ENCODE data around the gene PROK1.

Gene PROK1

DNA sequence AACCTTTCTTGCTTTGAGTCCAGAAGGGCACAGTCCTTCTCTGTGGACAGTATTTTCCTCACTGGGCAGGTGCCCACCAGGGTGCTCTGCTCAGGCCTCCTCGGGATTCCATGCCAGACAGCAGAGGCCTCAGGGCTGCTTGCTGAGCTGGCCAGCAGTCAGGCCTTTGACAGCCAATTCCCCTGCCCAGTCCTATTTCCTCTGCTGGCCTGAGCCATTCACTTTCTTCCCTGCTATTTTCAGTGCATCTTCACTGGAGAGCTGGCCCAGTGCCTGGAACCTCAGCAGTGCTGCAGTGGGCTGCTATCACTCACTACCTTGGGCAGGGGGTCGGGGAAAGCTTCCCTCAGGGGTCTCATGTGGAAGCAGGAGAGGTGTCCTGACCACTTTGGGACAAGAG lies 34.8 kb downstream of the PROK1 start:
- no peak for FAIRE-seq
- no peak for DNase-seq (ENCODE audit: insufficient read length, low spot score)

GRCh38 chr1:110487726-110488125 lies 36.8 kb downstream of the PROK1 start:
- no peak for FAIRE-seq

GRCh38 chr1:110488161-110488560 lies 37.2 kb downstream of the PROK1 start:
- FAIRE-seq, result no peak

More at GRCh38 chr1:110487726-110488125, 36.8 kb downstream of the PROK1 start:
- no peak for DNase-seq (ENCODE audit: insufficient read length, low spot score)

GRCh38 chr1:110488867-110489266 lies 37.9 kb downstream of the PROK1 start:
- no peak for FAIRE-seq
- no peak for DNase-seq (ENCODE audit: insufficient read length, low spot score)

More at GRCh38 chr1:110488161-110488560, 37.2 kb downstream of the PROK1 start:
- no peak for DNase-seq (ENCODE audit: insufficient read length, low spot score)

DNA sequence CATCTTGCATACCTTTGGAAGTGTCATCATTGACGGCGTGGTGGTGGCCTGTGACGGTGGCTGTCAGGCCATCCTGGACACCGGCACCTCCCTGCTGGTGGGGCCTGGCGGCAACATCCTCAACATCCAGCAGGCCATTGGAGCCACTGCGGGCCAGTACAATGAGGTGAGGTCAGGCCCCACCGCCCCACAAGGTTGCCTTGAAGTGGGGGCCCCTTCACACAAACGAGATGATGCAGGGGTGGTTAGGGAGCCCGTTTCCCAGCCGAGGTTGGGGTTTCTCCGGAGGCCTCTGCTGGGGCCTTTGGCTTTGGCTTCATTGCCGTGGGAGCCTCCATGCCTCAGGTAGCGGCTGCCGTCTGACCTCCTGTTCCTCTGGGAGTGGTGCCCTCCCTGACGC lies 38.5 kb downstream of the PROK1 start:
- no peak for FAIRE-seq
- no peak for DNase-seq (ENCODE audit: insufficient read length, low spot score)

DNA sequence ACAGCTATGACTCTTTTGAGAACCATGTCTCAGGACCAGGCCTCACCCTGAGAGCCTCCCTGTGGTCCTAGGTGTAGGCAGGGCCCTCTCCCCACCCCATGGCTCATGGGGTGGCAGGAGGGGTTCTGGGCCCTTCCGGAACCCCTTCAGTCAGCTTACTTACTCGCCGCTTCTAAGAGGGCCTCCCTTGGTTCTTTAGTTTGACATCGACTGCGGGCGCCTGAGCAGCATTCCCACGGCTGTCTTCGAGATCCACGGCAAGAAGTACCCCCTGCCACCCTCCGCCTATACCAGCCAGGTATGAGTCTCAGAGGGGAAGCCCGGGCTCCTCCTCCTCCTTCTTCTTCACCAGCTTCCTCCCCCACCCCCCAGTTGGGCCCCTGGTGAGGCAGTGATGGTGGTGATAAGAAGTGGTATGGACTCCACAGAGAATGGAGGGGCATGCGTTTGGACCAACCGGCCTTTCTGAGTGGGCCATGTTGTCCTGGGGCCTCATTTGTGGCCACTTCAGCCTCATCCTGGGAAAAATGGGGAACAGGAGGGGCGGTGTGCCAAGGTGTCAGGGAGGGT lies 39.1 kb downstream of the PROK1 start:
- DNase-seq (ENCODE audit: insufficient read length, low spot score) (no peak), FAIRE-seq (no peak)

DNA sequence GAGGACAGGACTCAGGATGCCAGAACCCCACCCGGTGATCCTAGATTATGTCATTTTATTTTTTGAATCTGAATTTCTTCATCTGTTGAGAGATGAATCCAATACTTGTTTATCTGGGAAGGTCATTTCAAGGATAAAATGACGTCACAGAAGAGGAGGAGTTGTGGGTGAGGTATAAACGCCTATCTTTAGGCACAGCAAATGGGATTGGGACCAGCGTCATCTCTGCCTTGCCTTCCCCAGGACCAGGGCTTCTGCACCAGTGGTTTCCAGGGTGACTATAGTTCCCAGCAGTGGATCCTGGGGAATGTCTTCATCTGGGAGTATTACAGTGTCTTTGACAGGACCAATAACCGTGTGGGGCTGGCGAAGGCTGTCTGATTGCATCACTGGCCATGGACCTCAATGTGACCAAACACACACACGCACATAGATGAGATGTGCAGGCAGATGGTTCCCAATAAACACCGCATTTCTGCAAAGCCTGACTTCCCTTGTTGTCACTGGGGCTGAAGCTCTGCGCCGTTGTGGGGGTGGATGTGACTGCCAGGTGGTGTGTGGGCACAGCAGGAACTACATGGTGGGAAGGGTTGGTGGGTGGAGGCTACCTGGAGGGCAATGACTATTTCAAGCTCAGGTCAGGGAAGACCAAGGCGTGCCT lies 40.0 kb downstream of the PROK1 start:
- DNase-seq (ENCODE audit: insufficient read length, low spot score), result no peak
- FAIRE-seq, result no peak

DNA sequence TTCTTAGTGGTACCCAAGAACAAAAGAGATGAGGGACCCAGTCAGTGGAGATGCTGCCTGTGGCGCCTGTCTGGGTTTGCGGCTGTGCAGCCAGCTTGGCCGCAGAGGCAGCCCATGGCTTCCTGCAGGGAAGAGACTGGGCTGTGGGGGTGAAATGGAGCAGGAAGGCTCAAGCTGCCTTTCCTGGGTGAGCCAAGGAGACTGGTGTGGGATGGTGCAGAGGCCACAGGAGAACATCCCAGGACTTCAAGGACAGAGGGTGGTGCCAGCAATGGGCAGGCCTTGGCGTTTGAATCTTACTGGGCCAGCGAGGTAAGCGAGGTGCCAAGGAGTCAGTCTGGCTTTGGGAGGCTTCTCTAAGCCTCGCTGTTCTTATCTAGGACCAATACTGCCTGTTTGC lies 41.6 kb downstream of the PROK1 start:
- DNase-seq (ENCODE audit: insufficient read length, low spot score) (no peak), FAIRE-seq (no peak)

DNA sequence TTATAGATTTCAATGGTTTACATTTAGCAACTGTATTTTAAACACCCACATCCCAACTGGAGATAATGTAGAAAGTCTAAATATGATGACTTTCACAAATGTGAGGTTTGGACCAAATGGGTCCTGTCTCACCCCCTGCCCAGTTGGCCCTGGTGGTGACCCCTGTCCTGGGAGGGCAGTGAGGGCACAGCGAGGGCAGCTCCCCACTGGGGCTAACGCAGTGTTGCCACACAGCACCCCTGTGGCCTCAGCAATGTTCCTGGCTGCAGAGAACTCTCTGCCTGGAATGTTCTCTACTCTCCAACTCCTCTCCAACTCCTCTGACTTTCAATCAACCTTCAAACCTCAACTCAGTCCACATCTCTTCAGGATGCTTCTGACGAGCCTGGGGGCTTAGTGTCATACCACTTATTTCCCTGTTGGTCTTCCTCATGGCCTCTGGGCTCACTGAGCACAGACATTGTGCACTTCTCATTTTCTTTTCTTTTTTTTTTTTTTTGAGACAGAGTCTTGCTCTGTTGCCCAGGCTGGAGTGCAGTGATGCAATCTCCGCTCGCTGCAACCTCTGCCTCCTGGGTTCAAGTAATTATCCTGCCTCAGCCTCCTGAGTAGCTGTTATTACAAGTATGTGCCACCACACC lies 42.2 kb downstream of the PROK1 start:
- no peak for FAIRE-seq
- DNase-seq (ENCODE audit: insufficient read length, low spot score), result no peak

- DNase-seq (ENCODE audit: insufficient read length, low spot score) (no peak), FAIRE-seq (no peak)
Measured at GRCh38 chr1:110494036-110494435, 43.1 kb downstream of the PROK1 start.

DNA sequence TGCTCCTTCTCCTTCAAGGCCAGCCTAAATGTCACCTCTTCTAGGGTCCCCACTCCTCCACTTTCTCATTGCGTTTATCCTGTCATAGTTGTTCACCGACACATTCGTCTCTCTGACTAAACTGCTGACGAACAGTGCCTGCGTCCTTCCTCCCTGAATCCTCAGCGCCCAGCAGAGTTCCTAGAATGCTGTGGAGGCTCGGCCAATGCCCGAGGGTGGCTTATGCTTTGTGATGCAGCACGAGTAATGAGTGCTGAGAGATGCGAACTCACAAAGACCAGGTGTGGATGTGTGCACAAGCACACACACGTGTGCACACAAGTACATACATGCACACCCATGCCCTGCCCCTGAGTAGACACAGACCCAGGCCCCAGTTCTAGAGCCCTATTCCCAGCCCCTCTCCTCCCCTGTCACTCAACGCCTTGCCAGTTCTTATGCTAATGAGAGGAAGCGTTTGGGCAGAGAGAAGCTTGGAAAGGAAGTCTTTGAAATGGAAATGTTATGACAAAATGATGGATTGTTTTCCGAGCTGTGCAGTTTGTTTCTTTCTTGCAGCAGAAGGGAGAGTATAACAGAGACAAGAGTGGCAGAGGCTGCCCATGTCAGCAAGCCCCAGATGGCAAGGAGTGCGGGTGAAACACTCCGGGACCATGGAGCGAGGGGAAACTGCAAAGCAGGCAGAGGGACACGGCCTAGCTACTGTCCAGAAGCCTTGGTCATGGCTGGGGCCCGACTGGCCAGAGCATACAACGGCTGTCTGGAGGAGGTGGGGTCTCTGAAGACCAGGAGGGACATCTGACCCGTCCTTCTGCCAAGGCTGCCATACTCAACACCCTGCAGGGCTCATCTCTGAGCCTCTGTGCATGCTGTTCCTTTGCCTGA lies 43.8 kb downstream of the PROK1 start:
- FAIRE-seq (no peak), DNase-seq (ENCODE audit: insufficient read length, low spot score) (no peak)

DNA sequence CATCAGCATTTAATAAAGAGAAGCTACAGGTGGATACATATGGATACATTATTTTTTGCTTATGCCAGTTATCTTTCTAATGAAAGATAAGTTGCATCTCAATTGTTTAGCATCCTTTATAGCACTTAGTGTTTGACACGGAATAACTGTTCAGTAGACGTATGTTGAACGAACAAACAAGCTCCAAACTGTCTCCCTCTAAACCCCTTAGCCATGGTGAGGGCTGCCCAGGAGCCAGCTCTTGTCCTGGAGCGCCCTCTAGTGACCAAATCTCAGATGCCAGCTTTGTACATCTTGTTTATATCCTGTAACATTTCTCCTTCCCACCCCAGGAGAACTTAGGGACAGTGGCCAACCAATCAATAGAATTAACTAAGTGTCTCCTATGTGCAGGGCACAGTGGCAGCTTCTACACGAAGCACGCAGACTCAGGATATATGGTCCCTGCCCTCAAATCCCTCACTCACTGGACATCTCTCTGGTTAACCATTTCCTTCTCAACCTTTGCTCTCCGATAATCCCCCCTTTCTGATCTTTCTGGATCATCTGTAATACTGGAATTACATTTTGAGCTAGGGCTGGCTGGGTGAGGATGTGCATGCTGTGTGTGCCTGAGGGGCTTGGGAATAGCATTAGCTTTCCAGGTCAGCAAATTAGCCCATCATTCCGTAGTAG lies 45.1 kb downstream of the PROK1 start:
- DNase-seq (ENCODE audit: insufficient read length, low spot score), result peak; percentile 80
- FAIRE-seq, result peak; percentile 89

- FAIRE-seq, result no peak
Measured at GRCh38 chr1:110498270-110498669, 47.3 kb downstream of the PROK1 start.

DNA sequence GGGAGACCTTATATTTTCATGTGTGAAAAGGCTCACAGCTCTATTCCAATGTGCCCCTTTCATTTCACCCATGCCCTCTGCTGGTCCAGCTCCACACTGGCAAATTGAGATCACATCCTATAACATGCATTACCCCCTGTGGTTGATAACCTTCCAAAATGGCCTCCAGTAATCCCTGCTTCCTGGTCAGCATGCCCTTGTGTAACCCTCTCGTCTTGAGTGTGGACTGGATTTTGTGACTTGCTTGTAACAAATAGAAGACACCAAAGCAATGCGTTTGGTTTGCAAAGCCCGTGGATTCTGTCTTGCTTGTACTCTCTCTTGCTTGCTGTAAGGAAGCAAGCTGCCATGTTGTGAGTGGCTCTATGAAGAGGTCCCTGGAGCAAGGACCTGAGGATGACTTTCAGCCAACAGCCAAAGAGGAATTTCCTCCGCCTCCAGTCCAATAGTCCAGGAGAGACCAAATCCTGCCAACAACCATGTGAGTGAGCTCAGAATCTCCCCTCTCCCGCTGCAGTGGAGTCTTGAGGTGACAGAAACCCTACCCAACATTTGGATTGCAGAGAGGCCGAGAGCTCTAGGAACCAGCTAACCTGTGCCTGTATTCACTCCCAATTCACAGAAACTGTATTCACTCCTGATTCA lies 50.7 kb downstream of the PROK1 start:
- DNase-seq (ENCODE audit: insufficient read length, low spot score) (no peak), FAIRE-seq (peak; percentile 18)

More at GRCh38 chr1:110498270-110498669, 47.3 kb downstream of the PROK1 start:
- DNase-seq (ENCODE audit: insufficient read length, low spot score), result no peak

GRCh38 chr1:110502402-110503151 lies 51.6 kb downstream of the PROK1 start:
- DNase-seq (ENCODE audit: insufficient read length, low spot score) (no peak), FAIRE-seq (no peak)

DNA sequence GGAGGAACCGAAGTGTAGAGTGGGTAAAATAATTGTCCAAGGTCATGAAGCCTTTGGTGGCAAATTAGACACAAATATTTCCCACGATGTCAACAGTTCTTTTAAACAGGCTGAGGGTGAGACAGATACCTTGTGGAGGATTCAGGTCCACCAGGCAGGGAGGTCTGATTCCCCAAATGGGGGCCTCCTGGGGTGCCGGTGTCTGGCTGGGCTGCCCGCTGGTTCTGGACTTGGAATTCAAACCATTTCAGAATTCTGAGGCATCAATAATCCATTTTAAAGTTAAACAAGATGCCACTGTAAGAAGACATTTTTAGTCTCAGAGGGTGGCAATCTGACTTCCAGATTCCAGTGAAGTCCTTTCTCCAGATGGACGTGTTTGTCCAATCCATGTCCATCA lies 52.5 kb downstream of the PROK1 start:
- FAIRE-seq (no peak), DNase-seq (ENCODE audit: insufficient read length, low spot score) (no peak)

DNA sequence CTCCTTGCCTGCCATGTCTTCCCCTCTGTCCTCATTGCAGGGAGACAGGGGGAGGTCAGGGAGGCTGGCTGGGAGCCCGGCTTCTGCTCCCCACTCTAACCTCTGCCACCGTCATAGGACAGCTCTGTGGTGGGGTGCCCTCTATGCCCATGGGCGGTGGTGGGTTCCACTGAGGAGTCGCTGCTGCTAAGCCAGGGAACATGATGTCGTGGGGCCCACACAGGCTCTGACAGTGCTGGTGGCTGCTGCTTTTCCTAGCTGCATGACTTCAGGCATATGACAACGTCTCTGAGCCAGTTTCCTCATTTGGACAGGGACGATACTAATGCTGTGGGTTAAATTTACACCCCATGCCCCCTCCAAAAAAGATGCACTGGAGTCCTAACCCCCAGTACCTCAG lies 53.3 kb downstream of the PROK1 start:
- FAIRE-seq, result no peak
- no peak for DNase-seq (ENCODE audit: insufficient read length, low spot score)

- no peak for FAIRE-seq
- no peak for DNase-seq (ENCODE audit: insufficient read length, low spot score)
Measured at GRCh38 chr1:110505596-110505995, 54.6 kb downstream of the PROK1 start.

DNA sequence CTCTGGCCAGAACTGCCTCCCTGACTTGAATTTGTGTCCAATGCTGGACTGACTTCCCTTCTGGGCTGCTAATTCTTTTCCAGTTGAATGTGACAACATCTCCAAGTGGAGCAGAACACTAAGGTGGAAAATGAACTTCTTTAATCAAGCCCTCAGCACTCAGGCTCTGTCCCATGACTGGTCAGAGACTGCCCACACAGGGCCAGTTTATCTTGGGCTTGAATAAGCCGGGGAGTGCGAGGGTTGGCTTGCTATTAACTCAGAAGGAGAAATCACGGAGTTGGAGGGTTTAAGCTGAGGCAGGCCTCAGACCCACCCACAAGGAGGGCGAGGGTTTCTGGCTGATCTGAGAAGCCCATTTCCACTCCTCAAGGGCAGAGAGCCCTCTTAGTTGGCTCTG lies 55.6 kb downstream of the PROK1 start:
- DNase-seq (ENCODE audit: insufficient read length, low spot score), result no peak
- no peak for FAIRE-seq

Data from GM19239 (cell line).